Left kidney (tissue), 2 donors: ENCODE data around the gene CLCN5. TPM values are rescaled to one million over a fixed set of nuclear protein-coding genes. Genes with fewer than 3 reads are reported as not detected.

Source experiments
- DNase-seq: peaks from one replicate; pipeline ENCODE4 v3.0.0-alpha.2; 2013
- polyA plus RNA-seq: library from polyadenylated mRNA; unstranded; fragments of 120-200 nt; gene quantifications from one replicate; pipeline ENCODE4 v1.2.1, GENCODE V29; 2013; ENCODE audit not compliant: insufficient read length

CLCN5 gene
- polyA plus RNA-seq, 1 donor, result 105 TPM

DNA sequence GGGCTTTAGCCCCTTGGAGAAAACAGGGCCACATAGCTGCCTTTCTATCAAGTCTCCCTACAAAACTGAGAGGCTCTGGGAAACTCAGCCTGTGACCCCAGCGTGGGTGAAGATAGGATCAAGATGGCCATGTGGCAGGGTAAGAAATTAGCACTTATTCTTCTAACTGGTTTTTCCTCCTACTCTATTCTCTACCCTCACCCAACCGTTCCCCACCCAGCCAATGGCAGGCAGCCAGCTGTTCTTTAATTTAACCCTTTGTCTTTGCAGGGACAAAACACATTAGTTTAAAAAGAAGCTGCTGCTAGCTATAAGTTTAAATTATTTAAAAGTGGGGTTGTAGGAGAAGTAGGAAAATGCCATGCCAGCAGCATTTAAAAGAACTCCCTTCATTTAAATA lies 2.8 kb downstream of the CLCN5 start:
- no peak for DNase-seq

DNA sequence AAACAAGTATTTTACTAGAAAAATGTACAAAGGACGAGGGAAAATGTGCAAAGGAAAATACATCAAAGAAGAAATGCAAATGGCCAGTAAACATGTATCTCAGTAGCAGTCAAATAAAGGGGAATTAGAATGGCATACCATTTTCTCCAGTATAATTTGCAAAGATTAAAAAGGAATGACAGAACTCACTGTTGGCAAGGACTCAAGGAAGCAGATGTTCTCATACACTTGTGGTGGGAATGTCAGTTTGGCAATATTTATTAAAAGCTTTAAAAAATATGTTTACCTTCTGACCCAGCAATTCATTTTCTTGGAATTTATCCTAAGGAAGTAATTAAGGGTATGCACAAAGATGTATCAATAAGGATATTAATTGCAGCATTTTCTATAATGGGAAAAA lies 7.6 kb downstream of the CLCN5 start:
- no peak for DNase-seq

DNA sequence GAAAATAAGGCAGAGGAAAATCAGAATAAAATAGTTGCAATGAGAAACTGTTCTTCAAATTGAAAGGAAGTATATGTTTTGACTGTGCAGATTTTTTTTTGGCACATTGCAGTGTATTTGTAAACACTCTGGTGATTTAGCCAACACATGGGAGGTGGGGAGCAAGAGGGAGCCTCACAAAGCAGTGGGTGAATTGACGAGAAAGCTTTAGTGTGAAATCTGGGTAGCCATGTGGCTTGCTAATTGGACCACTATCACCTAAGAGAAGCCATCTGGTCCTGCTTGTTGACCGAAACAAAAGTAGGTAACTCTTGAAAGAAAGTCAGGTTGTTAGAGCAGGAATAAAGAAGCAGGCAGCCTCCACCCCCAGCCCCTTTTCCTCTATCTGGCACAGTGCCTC lies 10.4 kb downstream of the CLCN5 start:
- DNase-seq, result no peak

DNA sequence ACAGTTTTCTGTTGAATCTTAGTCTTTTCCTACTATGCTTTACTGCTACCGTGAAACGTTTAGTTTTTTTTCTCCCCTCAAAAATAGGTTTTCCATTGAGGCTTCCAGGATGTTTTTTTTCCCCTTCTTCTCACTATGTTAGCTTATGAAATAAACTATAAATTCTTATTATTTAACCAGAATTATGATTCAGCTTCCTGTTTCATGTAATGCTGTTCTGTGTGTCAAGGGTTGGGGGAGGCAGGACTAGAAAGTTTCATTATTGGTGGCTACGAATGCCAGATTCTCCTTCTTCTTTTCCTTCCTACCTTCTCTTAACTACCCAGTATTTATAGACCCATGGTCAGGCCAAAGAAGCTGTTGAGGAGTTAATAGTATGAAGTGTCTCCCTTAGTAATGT lies 11.8 kb downstream of the CLCN5 start:
- no peak for DNase-seq

DNA sequence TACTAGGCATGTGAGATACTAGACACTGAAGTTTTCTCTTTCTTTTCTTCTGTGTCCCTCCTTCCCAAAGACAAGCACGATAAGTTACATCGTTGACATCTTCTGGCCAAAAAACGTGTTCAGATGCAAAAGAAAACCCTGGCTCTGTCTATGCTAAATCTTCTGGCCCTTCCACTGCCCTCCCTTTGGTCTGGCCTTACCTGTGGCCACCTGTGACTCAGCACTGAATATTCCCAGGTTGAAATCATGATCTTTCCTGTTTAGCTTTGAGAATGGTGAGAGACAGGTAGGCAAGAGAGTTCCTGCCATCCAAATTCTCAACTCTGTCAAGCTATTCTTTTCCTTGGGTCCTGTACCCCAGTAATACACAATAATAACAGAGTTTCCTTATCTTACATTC lies 12.3 kb downstream of the CLCN5 start:
- no peak for DNase-seq

DNA sequence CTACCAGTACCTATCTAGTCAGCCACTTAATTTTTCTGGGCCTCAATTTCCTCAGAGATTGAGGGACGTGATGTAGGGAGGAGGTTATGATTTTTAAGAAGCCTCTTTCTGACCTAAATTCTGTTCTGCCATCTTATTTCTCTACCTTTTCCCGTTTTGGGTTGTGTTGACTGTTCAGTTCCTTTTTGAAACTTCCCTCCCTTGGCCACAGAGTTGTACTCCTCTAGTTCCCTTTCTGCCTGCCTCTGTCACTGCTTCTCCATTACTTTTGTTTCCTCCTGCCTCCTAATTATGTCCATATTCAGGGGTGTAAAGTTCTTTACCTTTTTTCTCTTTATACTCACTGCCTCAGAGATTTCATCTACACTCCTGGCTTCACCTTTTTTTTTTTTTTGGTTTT lies 25.4 kb downstream of the CLCN5 start:
- no peak for DNase-seq

DNA sequence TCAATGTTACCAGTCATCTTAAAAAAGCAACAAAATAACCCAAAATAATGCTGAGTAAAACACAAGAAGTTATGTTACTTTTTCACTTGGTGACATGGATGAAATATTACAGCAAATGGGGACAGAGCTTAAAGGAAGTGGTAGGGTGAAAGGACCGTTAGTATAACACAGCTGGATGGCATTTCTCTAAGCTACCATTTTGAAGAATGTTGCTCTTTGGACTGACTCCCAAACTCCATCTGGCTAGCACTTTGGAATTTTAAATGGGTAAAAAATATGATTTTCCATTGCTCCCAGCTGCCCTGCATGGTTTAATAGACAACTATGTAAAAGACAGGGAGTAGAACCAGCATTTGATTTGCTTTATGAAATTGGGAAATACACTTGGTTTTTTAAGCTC lies 27.6 kb downstream of the CLCN5 start:
- DNase-seq, result no peak

DNA sequence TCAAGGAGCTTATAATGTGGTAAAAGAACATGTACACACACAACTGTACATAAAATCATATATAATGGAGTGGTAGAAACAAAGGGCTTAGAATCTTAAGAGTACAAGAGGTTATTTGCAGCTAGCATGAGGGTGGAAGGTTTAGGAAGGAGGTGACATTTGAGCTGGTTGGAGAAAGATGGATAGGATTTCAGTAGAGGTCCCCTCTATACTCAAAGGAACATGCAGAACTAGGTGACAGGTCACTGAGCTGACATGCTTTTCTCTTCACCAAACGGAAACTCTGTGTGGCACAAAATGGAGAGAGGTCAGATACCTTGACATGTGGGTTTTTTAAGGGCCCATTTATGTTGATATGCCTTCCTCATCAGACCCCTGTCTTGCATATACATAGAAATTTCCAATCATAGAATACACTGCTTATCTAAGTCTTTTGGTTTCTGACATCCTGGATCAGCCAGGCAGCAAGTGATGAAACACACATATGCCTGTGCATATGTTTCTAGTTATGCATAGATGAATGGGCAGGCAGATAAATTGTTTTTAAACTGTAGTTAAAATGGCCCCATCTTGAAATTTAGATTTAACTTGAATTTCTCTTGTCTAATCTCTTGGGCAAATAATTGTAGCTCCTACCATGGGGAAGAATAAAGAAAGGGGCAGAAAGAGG lies 29.3 kb downstream of the CLCN5 start:
- DNase-seq, result no peak

DNA sequence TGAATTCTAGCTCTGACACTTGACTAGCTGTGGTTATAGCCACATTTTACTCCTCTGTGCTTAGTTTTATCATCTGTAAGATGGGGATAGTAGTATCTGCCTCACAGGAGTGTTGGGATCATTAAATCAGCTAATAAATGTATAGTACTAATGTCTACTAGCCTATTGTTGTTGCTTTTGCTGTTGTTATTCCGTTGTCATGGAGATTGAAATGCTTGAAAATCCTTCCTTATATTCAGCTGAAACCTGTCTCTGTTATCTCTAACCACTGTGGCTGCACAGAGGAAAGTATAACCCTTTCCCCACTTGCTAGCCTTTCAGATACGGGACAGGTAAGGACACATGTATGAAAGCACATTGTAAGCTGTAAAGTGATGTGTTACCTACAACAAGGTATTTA lies 33.9 kb downstream of the CLCN5 start:
- no peak for DNase-seq

DNA sequence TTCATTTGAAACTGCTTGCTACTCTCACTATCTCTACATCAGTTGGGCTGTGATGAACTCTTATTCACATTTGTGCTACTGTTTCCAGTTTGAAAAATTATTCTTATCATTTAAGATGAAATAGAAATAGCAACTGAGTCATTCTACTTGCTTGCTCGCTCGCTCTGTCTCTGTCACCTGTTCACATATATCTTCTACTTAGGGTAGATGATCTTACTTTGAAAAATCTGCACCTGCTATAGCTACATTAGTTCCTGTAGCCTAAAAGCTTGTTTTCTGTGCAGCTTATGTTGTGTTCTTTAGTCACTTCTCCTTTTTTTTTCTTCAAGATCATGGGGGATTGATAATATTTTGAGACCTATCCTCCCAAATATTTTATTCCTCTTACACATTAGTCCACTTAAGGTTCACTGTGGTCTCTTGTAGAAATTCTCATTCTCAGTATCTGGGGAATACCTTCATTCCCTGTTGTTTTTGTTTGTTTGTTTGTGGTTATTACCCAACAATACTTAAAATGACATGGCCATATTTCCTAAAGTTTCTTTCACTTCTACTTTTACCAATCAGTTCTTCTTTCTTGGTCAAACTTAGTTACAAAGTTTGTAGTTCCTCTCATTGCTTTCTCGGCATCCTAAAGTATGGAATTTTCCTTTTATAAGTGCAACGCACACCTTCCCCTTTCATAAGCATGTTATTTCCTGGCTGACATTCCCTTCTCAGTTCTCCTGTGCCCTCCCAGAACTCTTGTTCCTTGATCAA lies 36.5 kb downstream of the CLCN5 start:
- no peak for DNase-seq

DNA sequence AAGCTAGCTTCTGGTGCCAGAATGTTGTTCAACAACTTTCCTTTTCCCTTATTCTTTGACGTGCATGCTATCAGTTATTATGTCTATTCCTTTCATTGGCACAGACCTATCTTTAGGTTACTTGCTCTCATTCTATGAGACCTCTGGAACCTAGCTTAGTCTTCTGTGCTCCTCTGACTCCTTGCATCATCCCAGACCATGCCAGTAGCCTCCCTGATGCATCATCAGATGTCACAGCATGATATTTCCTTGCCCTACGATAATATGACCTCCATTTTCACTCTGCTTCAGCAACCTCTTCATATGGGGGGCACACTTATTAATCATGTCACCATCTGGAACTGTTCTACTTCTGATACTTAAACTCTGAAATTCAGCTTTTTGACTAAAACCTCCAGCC lies 37.2 kb downstream of the CLCN5 start:
- DNase-seq, result no peak

DNA sequence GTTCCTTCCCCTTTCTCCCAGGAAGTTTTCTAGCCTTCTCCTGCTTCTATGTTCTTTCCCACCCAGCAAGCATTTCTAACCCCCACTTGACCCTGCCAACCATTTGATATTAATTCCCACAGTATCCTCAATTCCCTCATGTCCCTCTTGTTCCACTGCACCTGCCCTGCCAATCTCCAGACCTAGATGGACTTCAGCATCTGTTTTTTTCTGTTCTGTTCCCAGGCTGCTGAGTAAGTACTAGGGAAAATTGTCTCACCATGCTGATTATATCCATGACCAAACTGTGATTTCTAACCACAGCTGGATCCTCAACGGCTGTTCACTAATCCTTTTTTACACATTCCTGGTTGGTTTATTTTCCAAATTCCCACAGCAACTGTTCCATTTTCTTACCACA lies 37.7 kb downstream of the CLCN5 start:
- DNase-seq, result no peak

DNA sequence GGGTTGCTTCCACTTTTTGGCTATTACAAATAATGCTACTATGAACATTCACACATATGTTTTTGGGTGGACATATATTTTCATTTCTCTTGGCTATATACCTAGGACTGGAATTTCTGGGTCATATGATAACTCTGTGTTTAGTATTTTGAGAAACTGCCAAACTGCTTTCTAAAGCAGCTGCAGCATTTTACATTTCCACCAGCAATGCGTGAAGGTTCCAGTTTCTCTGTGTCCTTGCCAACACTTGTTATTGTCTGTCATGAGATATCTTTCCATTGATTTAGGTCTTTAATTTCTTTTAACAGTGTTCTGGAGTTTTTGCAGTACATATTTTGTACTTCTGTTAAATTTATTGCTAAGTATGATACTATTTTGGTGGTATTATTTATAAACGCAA lies 48.3 kb downstream of the CLCN5 start:
- no peak for DNase-seq

DNA sequence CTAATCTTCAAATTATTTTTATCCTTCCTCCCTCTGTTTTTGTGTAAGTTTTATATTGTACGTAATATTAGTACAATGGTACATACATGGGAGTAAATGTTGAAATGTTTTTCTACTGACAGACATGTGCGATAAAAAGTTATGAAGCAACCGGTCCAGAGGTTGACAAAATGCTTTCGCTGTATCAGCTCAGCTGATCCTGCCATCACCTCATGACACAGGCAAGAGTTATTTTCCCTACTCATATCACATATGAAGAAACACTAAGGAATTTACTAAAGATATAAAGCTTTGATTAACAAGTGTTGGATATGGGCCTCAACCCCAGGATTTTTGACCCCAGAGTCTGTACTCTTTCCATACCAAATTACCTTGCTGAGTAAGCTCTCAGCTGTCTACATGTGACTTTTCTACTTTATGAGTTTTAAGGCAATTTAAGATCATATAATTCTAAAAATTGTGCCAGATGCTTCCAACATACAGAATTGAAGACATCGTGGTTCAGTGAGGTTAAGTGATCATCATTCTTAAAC lies 50.0 kb downstream of the CLCN5 start:
- no peak for DNase-seq

DNA sequence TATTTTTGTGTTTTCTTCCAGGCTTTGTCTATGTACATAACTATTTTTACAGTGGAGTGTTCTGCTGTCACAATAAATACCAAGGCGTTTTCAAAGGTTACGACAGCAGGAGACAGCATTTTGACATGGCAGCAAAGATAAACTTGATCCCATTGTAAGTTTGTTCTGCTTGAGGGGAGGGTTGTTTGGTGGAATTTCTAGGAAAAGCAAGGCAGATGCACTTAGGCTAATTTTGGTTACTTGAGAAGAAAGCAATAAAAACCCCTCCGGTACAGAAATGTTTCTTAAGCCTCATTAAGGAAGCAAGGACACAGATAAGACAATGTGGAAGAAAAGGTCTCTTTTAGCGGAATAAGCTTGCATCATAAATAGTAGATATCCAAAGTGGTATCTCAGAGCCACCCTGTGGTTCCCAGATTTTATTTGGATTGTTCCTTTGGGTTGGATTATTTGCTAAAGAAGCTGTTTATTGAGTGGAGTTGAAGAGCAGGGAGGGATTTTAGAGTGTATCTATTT lies 54.3 kb downstream of the CLCN5 start:
- no peak for DNase-seq

DNA sequence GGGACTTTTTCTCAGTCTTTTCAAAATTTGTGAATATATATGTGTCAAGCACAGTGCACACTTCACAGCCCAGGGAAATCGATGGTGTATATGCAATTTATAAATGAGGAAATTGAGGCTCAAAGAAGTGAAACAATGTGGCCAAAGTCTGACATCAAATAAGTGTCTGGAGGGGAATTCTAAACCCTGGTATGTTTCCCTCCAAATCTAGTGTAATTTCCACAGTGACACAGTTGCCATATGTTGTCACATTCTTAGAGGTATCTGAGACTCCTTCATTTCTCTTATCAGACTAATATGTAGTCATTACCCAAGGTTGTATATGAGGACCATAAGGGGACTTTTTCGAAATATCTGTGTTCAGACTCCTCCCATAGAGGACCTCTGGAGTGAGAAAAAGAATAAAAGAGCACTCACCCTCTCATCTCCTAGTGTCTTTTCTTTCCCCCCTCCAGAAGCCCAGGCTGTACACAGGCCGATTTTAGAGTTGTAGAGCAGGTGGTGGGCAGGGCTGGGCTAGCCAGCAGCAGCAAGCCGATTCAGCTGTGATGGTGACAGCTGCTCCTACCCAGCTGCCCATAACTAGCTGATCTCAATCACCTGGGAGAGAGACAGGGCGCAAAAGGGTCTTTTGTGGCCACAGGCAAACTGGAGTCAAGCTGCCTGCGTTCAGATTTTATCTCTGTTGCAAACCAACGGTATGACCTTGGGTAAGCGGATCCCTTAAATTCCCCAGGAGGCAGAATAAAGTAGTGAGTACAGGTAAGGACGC lies 55.1 kb downstream of the CLCN5 start:
- DNase-seq, result no peak

DNA sequence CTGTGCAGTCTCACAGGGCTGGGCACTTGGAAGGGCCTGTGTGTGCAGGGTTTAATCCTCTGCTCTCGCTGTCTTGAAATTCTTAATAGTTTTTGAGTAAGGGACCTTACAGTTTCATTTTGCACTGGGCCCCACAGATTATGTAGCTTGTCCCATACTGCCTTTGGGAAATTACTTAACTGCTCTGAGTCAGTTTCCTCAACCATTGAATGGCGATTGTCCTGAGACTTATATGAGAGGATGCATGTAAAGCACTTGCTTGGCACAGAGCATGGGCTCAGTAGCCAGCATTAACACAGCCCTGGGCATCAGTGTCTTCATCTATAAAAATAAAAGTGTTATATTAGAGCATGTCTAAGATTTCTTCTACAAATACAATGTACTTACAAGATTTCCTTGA lies 55.8 kb downstream of the CLCN5 start:
- no peak for DNase-seq

DNA sequence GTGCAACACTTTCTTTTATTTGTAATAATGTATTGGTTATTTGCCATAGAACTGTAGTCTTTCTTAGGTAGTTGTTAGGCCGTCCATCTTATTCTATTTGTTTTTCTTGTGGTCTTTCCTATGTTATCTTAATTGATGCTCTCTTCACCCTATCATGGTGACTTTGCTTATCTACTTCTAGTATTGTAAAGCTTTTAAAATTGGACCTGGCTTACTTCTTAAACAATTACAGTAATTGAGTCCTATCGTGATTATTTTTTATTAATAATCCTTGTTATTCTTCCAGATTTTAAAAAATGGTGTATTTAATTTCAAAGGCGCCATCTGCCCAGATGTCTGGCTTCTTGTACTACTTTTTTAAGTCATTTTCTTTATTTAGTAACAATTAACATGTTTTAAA lies 63.7 kb downstream of the CLCN5 start:
- DNase-seq, result no peak

DNA sequence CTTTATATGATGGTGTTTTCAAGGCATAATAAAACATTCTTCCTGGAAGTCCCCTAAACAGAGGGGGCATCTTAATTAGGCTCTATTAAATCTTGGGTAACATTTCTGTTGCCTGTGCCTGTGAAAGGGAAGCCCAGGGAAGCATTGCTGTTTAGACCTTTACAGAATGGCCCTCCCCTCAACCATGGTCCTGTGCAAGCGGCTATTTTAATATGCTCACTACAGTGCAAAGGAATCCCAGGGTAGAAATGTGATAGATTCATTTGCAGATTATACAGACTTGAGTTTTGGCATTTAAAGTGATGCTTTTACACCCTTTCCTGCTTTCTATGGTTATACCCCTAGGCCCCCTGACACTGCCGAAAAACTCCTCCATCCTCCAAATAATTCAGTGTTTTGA lies 65.3 kb downstream of the CLCN5 start:
- DNase-seq, result no peak

DNA sequence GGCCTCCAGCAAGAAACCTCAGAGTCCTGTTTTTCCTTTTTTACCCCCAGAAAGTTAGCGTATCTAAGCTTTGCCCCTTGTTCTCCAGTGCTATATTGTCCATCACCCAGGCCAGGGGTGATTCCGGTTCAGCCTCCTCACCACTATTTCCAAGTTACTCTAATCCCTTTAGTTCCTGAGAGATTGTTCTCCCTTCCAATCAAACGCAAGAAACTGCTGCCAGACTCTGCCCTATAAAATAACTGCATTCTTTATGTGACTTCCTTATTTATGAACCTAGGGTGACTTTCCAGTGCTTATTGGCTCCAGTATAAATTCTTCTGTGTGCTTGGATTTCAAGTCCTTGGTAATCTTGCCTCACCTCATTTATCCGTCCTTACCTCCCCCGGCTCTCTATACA lies 65.7 kb downstream of the CLCN5 start:
- DNase-seq, result peak; percentile 38

DNA sequence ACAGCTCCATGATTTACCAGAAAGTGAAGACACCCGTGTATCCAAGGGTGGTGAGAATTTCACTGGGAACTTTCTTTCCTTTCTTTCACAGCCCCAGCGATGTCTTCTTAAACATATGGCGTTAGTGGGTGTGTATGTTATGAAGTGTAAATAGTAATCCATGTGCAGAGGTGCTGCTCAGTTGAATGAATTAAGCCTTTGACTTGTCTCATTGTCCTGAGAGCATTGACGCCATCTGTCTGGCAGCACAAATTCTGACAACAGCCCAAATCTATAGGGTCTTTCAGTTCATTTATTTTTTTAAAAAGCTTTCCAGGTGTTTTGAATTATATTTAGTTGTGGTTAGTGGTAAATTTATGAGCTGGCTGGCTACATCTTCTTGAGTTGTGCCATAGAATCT lies 69.4 kb downstream of the CLCN5 start:
- DNase-seq, result no peak

DNA sequence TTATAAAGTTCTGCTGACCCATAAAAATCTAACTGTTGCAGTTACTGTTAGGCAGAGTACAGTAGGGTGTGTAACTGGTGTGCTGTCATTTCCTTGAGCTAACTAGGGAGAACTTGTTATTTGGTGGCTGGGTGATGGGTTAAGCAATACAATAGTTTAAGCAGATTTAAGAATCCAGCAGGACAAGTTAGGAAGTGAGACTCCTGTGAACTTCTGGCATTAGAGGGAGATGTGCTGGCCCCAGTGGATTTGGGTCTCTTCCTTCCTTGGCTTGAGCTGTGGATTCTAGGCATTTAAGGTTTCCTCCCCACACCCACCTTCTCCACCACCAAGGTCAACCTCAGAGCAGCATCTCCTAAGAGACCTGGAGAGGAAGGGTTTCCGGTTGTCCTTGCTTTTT lies 70.5 kb downstream of the CLCN5 start:
- DNase-seq, result no peak

DNA sequence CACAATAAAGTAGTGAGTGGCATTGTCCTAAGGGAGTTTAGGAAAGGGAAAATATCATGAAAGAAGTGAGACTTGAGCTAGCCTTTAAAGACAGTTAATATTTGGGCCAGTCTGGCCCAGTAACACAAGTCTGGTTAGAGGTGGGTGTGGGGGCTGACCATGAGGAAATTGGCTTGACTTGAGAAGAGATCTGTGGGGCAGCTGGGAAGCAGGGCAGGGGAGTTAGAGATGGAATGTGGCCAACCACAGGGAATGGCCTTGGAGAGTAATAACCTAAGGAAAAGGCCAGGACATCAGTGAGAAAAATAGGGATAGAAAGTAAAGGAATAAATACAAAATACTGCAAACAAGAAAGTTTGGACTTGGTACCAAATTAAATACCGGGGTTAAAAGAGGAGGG lies 71.3 kb downstream of the CLCN5 start:
- no peak for DNase-seq
